K562 (cell line): ENCODE results near the gene SLC39A12.

Experiments
- EGR1 ChIP-seq: fragments of 450-650 bp; conservative IDR thresholded peaks from 2 replicates; pipeline ENCODE4 v1.6.1; 2017; ENCODE audit warnings: mild to moderate bottlenecking
- FOXA1 ChIP-seq: fragments of 450-650 bp; IDR thresholded peaks from 2 replicates; pipeline ENCODE4 v1.6.1; 2016; ENCODE audit warnings: mild to moderate bottlenecking, borderline replicate concordance
- FOXM1 ChIP-seq, 2 experiments: fragments of 450-650 bp in 1 of 2; sonication (generic) in 1 of 2; formaldehyde crosslinking in 1 of 2; IDR thresholded peaks; 2 replicates each; pipeline versions ENCODE4 v1.6.1 to v1.9.0; 2017 to 2022; ENCODE audit warnings: low read depth in 2 of 2, mild to moderate bottlenecking in 2 of 2, missing genetic modification reagents in 1 of 2, moderate library complexity in 1 of 2
- ZBTB17 ChIP-seq: fragments of 450-650 bp; formaldehyde crosslinking; IDR thresholded peaks from 2 replicates; pipeline ENCODE4 v1.4.0; 2020; ENCODE audit warnings: mild to moderate bottlenecking
- ZNF12 ChIP-seq: sonication (generic); formaldehyde crosslinking; IDR thresholded peaks from 2 replicates; pipeline ENCODE4 v1.4.0; 2020; ENCODE audit warnings: mild to moderate bottlenecking, missing genetic modification reagents

GRCh38 chr10:17907641-17908040 lies 44.1 kb upstream of the SLC39A12 start:
- TF ChIP-seq ZNF12 (CRISPR knock-in tag) (no peak), ZBTB17 (CRISPR knock-in tag) (no peak), FOXA1 (no peak), FOXM1 (IDR thresholded peaks at IDR 0.05; ENCODE audit: low read depth) (no peak), FOXM1 (CRISPR knock-in tag; IDR thresholded peaks at IDR 0.05; ENCODE audit: low read depth) (no peak), EGR1 (no peak)
